ENCODE data around the gene APLP1. TPM values are rescaled to one million over a fixed set of nuclear protein-coding genes. Genes with fewer than 3 reads are reported as not detected.

APLP1 gene
- total RNA-seq: 0.26 and 0.51 TPM in 2 replicates

DNA sequence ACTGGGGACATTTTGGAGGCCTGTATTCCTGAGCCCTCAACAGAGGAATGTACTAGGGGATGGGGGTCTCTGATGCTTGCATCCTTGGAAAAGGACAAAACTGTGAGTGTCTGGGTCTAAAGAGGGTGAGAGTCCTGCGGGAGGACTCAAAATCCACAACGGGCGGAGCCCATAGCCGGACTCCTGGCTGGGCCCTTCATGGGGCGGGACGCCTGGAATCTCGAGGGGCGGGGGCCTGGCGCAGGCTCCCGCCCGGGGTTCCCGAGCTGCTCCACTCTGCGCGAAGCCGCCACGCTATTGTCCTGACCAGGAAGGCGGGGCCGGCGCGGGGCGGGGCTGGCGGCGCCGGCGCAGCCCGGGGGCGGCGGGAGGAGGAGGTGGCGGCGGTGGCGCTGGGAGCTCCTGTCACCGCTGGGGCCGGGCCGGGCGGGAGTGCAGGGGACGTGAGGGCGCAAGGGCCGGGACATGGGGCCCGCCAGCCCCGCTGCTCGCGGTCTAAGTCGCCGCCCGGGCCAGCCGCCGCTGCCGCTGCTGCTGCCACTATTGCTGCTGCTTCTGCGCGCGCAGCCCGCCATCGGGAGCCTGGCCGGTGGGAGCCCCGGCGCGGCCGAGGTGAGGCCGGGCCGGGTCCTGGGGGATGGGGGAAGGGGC lies at the start of gene APLP1:
Gene APLP1 (plus strand): TSS at position 403 of the 651 bp plus-strand sequence. CDS start 63 bp downstream, at position 466.
- no peaks in the 10 kb centered on the region for H3K36me3 ChIP-seq (ENCODE audit: control insufficient read depth, insufficient read depth, low read length)
- DNase-seq (ENCODE audit: low read depth) (no peak), FAIRE-seq (no peak)
- H3K4me3 ChIP-seq (ENCODE audit: low read depth, low read length): peak within 1 kb of the TSS; percentile 25
- no peaks in the 10 kb centered on the region for H3K27me3 ChIP-seq (ENCODE audit: control insufficient read depth, insufficient read depth, low read length)
- TF ChIP-seq, protein P1, sequence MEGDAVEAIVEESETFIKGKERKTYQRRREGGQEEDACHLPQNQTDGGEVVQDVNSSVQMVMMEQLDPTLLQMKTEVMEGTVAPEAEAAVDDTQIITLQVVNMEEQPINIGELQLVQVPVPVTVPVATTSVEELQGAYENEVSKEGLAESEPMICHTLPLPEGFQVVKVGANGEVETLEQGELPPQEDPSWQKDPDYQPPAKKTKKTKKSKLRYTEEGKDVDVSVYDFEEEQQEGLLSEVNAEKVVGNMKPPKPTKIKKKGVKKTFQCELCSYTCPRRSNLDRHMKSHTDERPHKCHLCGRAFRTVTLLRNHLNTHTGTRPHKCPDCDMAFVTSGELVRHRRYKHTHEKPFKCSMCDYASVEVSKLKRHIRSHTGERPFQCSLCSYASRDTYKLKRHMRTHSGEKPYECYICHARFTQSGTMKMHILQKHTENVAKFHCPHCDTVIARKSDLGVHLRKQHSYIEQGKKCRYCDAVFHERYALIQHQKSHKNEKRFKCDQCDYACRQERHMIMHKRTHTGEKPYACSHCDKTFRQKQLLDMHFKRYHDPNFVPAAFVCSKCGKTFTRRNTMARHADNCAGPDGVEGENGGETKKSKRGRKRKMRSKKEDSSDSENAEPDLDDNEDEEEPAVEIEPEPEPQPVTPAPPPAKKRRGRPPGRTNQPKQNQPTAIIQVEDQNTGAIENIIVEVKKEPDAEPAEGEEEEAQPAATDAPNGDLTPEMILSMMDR (IDR thresholded peaks at IDR 0.05; ENCODE audit: insufficient read depth, low read length, severe bottlenecking): no peak

DNA sequence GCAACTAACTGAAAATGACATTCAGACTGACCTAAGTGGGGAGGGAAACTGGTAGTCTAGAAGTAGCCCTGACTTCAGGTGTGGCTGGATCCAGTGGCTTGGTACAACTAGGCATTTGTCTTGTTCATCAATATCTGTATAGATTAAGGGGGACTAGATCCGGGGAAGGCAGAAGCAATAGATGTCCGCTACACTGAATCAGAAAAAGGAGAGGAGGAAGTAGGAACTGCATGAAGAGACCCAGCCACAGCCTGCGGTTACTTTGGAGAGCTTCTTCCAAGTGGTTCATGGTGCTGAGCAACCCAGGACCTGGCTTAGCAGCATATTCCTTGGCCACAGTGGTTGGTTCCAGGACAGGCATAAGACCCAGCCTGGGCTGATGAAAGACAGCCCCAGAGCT lies 45.8 kb upstream of the APLP1 start:
- FAIRE-seq: no peak
- Histone ChIP-seq H3K4me3 (ENCODE audit: low read depth, low read length) (no peak overlapping the region), H3K27me3 (ENCODE audit: control insufficient read depth, insufficient read depth, low read length) (peaks cover 2% of the 10 kb centered on the region), H3K36me3 (ENCODE audit: control insufficient read depth, insufficient read depth, low read length) (no peaks in the 10 kb centered on the region)
- DNase-seq (ENCODE audit: low read depth): no peak
- TF ChIP-seq, protein P1 (IDR thresholded peaks at IDR 0.05; ENCODE audit: insufficient read depth, low read length, severe bottlenecking): no peak

DNA sequence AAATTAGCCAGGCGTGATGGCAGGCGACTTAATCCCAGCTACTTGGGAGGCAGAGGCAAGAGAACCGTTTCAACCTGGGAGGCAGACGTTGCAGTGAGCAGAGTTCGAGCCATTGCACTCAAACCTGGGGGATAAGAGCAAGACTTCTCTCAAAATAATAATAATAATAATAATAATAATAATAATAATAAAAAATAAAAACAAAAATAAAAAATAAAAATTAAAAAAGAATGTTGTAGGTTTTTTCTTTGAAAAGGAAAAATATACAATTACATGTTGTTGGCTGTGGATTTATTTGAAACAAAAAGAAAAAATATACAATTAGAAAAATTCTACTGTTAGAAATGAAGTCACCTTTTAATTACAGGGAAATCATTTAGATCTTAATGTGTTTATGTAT lies 44.2 kb upstream of the APLP1 start:
- Histone ChIP-seq H3K27me3 (ENCODE audit: control insufficient read depth, insufficient read depth, low read length) (no peaks in the 10 kb centered on the region), H3K4me3 (ENCODE audit: low read depth, low read length) (no peak overlapping the region), H3K36me3 (ENCODE audit: control insufficient read depth, insufficient read depth, low read length) (no peaks in the 10 kb centered on the region)
- TF ChIP-seq, protein P1 (IDR thresholded peaks at IDR 0.05; ENCODE audit: insufficient read depth, low read length, severe bottlenecking): no peak
- DNase-seq (ENCODE audit: low read depth): no peak
- no peak for FAIRE-seq

DNA sequence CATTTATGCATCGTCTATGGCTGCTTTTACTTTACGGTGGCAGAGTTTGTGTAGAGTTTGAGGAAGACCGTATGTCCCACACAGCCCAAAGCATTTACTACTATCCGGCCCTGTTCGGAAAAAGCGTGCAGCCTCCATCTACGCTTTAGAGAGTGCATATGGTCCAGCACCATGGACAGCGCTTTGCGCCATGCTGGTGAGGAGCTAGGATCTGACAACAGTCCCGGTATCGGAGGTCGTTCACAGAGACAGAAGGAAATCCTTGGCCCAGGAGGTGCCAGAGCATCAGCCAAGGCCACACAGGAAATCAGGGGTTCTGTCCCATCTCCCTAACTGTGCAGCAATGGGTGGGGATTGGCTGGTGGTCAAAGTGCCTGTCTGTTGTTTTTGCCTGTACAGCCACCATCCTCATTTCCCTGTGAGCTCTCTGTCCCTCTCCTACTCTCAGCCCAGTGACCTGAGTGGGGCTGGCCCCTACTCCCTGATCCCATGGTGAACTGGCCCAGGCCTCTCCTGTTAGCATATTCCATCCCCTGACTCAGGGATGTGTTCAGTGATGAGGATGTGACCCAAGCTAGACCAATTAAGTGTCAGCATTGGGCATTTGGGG lies 39.6 kb upstream of the APLP1 start:
- TF ChIP-seq, protein P1 (IDR thresholded peaks at IDR 0.05; ENCODE audit: insufficient read depth, low read length, severe bottlenecking): no peak
- Histone ChIP-seq H3K4me3 (ENCODE audit: low read depth, low read length) (no peak overlapping the region), H3K36me3 (ENCODE audit: control insufficient read depth, insufficient read depth, low read length) (no peaks in the 10 kb centered on the region), H3K27me3 (ENCODE audit: control insufficient read depth, insufficient read depth, low read length) (no peaks in the 10 kb centered on the region)
- DNase-seq (ENCODE audit: low read depth) (peak; percentile 35), FAIRE-seq (peak; percentile 13)

DNA sequence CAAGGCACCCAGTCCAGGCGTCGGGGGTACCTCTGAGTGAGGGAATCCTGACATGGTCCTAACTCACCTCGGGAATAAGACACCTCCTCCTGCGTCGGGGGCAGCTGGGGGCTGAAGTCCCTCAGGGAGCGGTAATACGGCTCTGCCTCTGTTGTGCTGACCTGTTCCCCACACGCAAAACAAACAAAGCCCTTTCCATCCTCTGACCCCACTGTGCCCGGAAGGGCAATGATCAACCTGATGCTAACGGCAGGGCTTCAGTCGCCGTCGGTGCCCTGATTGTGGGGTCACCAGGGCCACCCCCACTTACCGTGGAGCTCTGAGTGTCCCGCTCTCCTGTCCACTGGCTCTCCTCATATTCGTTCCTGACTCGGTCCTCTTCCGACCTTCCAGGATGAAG lies 37.4 kb upstream of the APLP1 start:
- DNase-seq (ENCODE audit: low read depth): no peak
- Histone ChIP-seq H3K36me3 (ENCODE audit: control insufficient read depth, insufficient read depth, low read length) (no peaks in the 10 kb centered on the region), H3K27me3 (ENCODE audit: control insufficient read depth, insufficient read depth, low read length) (no peaks in the 10 kb centered on the region), H3K4me3 (ENCODE audit: low read depth, low read length) (no peak overlapping the region)
- TF ChIP-seq, protein P1 (IDR thresholded peaks at IDR 0.05; ENCODE audit: insufficient read depth, low read length, severe bottlenecking): no peak
- no peak for FAIRE-seq

All from bronchial epithelial cell (primary cell).